ENCODE data around the gene PCDH19.

PCDH19 gene

GRCh38 chrX:100405424-100405823, 4.6 kb downstream of the PCDH19 start:
- DNase-seq, result no peak

- DNase-seq, result no peak
Observed at GRCh38 chrX:100404851-100405250, 5.2 kb downstream of the PCDH19 start.

GRCh38 chrX:100395781-100396180, 14.3 kb downstream of the PCDH19 start:
- no peak for DNase-seq

- DNase-seq, result no peak
Observed at GRCh38 chrX:100381619-100382018, 28.5 kb downstream of the PCDH19 start.

- DNase-seq, result peak; percentile 8
Observed at GRCh38 chrX:100379388-100379986, 30.6 kb downstream of the PCDH19 start.

- DNase-seq, result no peak
Observed at GRCh38 chrX:100377826-100378225, 32.2 kb downstream of the PCDH19 start.

- DNase-seq, result no peak
Observed at GRCh38 chrX:100376576-100376975, 33.5 kb downstream of the PCDH19 start.

- no peak for DNase-seq
Observed at GRCh38 chrX:100373673-100374072, 36.4 kb downstream of the PCDH19 start.

GRCh38 chrX:100368167-100368566, 41.9 kb downstream of the PCDH19 start:
- no peak for DNase-seq

GRCh38 chrX:100363896-100364295, 46.2 kb downstream of the PCDH19 start:
- no peak for DNase-seq

- no peak for DNase-seq
Observed at GRCh38 chrX:100358766-100359165, 51.3 kb downstream of the PCDH19 start.

GRCh38 chrX:100356351-100356896, 53.6 kb downstream of the PCDH19 start:
- DNase-seq, result no peak

GRCh38 chrX:100355680-100356079, 54.4 kb downstream of the PCDH19 start:
- no peak for DNase-seq

- DNase-seq, result no peak
Observed at GRCh38 chrX:100353326-100353725, 56.7 kb downstream of the PCDH19 start.

GRCh38 chrX:100350704-100351489, 59.2 kb downstream of the PCDH19 start:
- no peak for DNase-seq

GRCh38 chrX:100349391-100349790, 60.7 kb downstream of the PCDH19 start:
- no peak for DNase-seq

- no peak for DNase-seq
Observed at GRCh38 chrX:100341142-100341510, 68.9 kb downstream of the PCDH19 start.

GRCh38 chrX:100340491-100341141, 69.5 kb downstream of the PCDH19 start:
- no peak for DNase-seq

GRCh38 chrX:100328351-100328750, 81.7 kb downstream of the PCDH19 start:
- DNase-seq, result no peak

GRCh38 chrX:100319716-100320115, 90.4 kb downstream of the PCDH19 start:
- DNase-seq, result no peak

GRCh38 chrX:100316987-100317386, 93.1 kb downstream of the PCDH19 start:
- DNase-seq, result no peak

- no peak for DNase-seq
Observed at GRCh38 chrX:100315566-100315965, 94.5 kb downstream of the PCDH19 start.

- DNase-seq, result no peak
Observed at GRCh38 chrX:100299559-100299958, 110.5 kb downstream of the PCDH19 start.

GRCh38 chrX:100297728-100298127, 112.3 kb downstream of the PCDH19 start:
- no peak for DNase-seq
